Colonic mucosa (tissue), 4 donors: ENCODE measurements around the gene TVP23C. TPM values are rescaled to one million over a fixed set of nuclear protein-coding genes. Genes with fewer than 3 reads are reported as not detected.
"Not testable (repeated sequence)": the region's sequence is repeated elsewhere in the genome, so short reads cannot be mapped to it uniquely, and the experiment has no call there.

ENCODE experiments used
- DNase-seq: peaks from one replicate; pipeline ENCODE4 v3.0.0-alpha.2; 2020
- H3K27ac ChIP-seq: fragments of 200-600 bp; one replicate; pipeline ENCODE4 v1.8.0; 2021
- H3K27me3 ChIP-seq: fragments of 200-600 bp; one replicate; pipeline ENCODE4 v1.8.0; 2021
- H3K36me3 ChIP-seq: fragments of 200-600 bp; one replicate; pipeline ENCODE4 v1.8.0; 2021
- H3K4me1 ChIP-seq: fragments of 200-600 bp; one replicate; pipeline ENCODE4 v1.8.0; 2021; ENCODE audit warnings: mild to moderate bottlenecking
- H3K4me3 ChIP-seq: fragments of 200-600 bp; one replicate; pipeline ENCODE4 v1.8.0; 2021
- H3K9ac ChIP-seq, 2 donors: one replicate each; pipeline ENCODE4 v1.7.0; 2013; ENCODE audit warnings: control low read depth in 2 of 2, low read depth in 2 of 2, low read length in 2 of 2
- H3K9me3 ChIP-seq: fragments of 200-600 bp; one replicate; pipeline ENCODE4 v1.8.0; 2021
- CTCF ChIP-seq: fragments of 200-600 bp; IDR thresholded peaks from one replicate; pipeline ENCODE4 v1.8.0; 2022; ENCODE audit warnings: antibody characterized with exemption, mild to moderate bottlenecking
- intact Hi-C: fragments of 100-400 bp; cut with DNase I; formaldehyde crosslinking; loops from one replicate; pipeline ENCODE4 v1.14.1; 2022
- total RNA-seq, 2 donors: library from RNA; stranded (reverse); fragmentation: NEBNext Ultra II Directional in 1 of 2; extraction: Animal tissue kit (Norgen Biotek cat#: 25700) in 1 of 2; gene quantifications; one replicate each; pipeline ENCODE4 v1.2.1, GENCODE V29; 2021
- donor health status: healthy.
- donor health status: DM: no; HTN: no; CAD: no.
- donor health status: DM: no; HTN: no; CAD: no.

TVP23C gene
- total RNA-seq, 2 donors from 2014 or later = 10.7 to 14.0 TPM

DNA sequence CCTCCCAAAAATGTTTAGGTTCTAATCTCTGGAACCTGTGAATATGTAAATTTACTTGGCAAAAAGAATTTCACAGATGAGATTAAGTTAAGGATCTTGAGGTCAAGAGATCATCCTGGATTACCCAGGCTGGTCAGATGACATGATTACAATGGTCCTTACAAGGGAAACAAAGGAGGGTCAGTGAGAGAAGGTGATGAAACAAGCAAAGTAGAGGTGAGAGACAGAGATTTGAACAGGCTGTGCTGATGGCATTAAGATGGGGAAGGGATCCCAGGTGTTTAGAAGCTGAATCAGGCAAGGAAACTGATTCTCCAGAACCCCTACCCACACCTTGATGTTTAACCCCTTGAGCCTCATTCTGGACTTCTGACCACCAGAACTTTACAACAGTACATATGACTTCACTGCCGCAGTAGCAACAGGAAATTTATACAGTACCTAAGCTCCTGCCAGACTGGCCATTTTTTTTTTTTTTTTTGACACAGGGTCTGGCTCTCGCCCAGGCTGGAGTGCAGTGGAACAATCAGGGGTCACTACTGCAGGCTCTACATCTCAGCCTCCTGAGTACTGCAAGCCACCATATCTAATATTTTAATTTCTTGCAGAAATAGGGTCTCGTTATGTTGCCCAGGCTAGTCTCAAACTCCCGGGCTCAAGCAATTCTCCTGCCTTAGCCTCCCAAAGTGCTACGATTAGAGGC lies 4.7 kb downstream of the TVP23C start:
- H3K4me1 ChIP-seq, H3K9ac ChIP-seq, H3K4me3 ChIP-seq, H3K27me3 ChIP-seq, DNase-seq, intact Hi-C loops, H3K36me3 ChIP-seq, H3K27ac ChIP-seq, H3K9me3 ChIP-seq: not testable (repeated sequence)

GRCh38 chr17:15557334-15557832 lies 5.9 kb downstream of the TVP23C start:
- intact Hi-C loops, H3K27ac ChIP-seq, H3K4me1 ChIP-seq, DNase-seq, H3K9ac ChIP-seq, H3K36me3 ChIP-seq, H3K27me3 ChIP-seq, H3K9me3 ChIP-seq, H3K4me3 ChIP-seq: not testable (repeated sequence)

DNA sequence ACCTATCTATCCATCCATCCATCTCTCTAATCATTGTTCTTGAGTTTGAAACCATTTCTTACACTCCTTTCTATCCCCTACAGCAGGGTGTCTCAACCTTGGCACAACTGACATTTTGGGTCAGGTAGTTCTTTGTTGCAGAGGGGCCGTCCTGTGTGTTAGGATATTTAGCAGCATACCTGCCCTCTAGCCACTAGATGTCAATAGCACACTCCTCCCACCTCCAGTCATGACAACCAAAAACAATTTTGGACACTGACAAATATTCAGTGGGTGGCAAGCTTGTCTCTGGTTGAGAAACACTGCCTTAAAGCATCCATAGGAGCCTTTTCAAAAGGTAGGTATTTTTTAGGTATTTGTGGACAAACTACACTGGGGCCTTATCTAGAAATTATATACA lies 10.4 kb downstream of the TVP23C start:
- H3K4me1 ChIP-seq, H3K9me3 ChIP-seq, DNase-seq, H3K36me3 ChIP-seq, H3K4me3 ChIP-seq, H3K9ac ChIP-seq, intact Hi-C loops, H3K27me3 ChIP-seq, H3K27ac ChIP-seq: not testable (repeated sequence)

GRCh38 chr17:15549552-15549951 lies 13.7 kb downstream of the TVP23C start:
- not testable (repeated sequence) for H3K4me3 ChIP-seq

GRCh38 chr17:15546604-15547003 lies 16.7 kb downstream of the TVP23C start:
- intact Hi-C loops, H3K4me1 ChIP-seq, H3K4me3 ChIP-seq, H3K9me3 ChIP-seq, DNase-seq, H3K27ac ChIP-seq, H3K36me3 ChIP-seq, H3K27me3 ChIP-seq, H3K9ac ChIP-seq: not testable (repeated sequence)

More at GRCh38 chr17:15549552-15549951, 13.7 kb downstream of the TVP23C start:
- H3K9ac ChIP-seq, H3K36me3 ChIP-seq, H3K27me3 ChIP-seq, H3K4me1 ChIP-seq, H3K9me3 ChIP-seq, DNase-seq, intact Hi-C loops, H3K27ac ChIP-seq: not testable (repeated sequence)

DNA sequence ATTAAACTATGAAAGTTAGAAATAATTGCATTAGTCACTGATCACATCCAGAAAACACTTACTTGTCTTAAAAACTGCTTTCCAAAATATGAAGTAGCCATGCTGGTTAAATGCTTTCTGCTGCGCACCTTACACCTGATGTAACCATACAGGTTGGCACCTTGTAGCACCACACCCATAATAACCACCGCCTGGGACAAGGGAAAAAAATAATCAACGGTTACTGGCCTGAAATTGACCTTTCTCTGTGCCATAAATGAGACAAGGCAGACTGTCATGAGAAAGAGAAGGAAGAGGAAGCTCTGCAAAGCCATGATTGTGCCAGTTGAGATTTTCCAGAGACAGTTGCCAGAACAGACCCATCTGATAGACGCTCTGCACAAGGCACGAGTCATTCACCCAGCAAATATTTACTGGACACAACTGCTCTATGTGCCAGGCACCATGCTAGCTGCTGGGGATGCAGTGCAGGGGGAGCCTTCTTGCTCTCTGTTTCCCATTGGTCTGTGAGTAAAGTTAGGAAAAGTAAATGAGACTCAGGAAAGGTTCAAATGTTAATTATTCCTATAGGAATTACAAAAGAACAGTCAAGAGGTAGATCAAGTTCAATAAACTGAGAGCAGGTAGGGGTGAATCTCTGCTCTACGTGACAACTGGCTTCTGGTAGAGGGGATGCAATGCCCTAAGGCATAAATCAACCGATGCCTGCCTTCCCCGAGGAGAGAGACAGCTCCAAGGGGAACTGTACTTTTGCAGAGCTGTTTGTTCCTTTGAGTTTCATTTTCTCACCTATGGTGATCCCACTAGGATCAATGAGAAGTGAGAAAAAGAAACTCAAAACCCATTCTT lies 22.7 kb downstream of the TVP23C start:
- peak; percentile 71 for DNase-seq
- H3K27me3 ChIP-seq, H3K36me3 ChIP-seq, intact Hi-C loops, H3K9me3 ChIP-seq, H3K4me3 ChIP-seq, H3K9ac ChIP-seq, H3K4me1 ChIP-seq: not testable (repeated sequence)
- H3K27ac ChIP-seq = peak overlapping the region; percentile 27

DNA sequence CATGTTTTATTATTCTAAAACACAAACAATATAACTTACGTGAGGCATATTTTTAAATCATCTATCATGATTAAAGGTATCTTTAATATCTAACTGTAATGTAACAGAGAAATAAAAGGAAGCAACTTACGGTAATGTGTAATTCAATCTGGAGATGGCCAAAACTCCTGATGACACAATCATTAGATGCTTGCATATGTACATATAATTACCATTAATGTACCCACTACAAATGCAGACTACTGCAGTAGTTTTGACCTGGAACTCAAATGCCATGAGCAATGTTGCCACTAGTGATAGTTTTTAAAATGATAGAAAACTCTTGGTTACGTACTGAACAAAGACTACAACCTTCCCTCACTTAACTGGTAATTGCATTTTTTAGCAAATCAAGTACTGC lies 30.2 kb downstream of the TVP23C start:
- H3K4me1 ChIP-seq, H3K36me3 ChIP-seq, H3K27me3 ChIP-seq, intact Hi-C loops, H3K9me3 ChIP-seq, DNase-seq, H3K9ac ChIP-seq, H3K4me3 ChIP-seq, H3K27ac ChIP-seq: not testable (repeated sequence)

DNA sequence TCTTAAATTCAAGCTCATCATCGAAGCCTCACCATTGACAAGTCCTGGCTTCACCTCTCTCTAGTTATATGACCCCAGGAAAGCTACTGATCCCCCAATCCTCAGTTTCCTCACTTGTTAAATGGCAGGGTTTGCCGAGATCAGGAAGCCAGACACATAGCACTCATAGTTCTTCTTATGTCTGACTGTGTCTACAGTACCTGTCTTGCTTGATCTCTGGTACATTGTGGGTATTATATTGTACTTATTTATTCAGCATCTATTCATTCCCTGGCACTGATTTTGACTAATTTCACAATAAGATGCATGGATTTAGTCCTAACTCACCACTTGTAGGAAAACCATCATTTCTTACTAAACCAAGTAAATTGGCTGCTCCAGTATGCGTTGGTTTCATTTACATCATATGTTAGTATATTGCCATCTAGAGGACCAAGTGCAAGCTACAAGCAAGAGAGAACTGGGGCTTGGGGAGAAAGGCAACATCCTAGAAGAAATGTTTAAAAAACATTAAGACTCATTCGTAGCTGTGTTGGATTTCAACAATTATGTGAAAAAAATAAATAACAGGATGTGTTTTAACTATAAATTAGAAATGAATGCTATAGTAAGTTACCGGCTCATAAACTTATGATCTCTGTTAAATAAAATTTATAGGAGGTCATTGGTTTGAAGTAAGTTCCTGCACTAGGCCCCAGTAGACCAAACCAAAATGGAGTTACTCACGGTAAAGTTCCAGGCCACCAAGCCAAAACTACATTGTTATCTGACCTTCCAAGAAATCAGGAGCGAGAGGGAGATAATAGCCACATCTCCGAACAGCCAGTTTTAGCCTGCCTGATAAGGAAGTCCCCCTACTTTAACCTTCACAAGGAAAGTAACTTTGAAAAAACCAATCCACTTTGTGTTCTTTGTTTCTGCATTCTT lies 36.7 kb downstream of the TVP23C start:
- H3K9ac ChIP-seq, H3K27me3 ChIP-seq, H3K4me3 ChIP-seq, H3K4me1 ChIP-seq, H3K27ac ChIP-seq, H3K9me3 ChIP-seq, H3K36me3 ChIP-seq, intact Hi-C loops: not testable (repeated sequence)
- peak; percentile 64 for DNase-seq
- peak; percentile 47 for TF ChIP-seq CTCF

GRCh38 chr17:15524990-15525985 lies 38.0 kb downstream of the TVP23C start:
- H3K27me3 ChIP-seq, H3K4me1 ChIP-seq, H3K36me3 ChIP-seq, H3K4me3 ChIP-seq, DNase-seq, H3K9ac ChIP-seq, H3K9me3 ChIP-seq, intact Hi-C loops, H3K27ac ChIP-seq: not testable (repeated sequence)
